ENCODE data around the gene CREB3. TPM values are rescaled to one million over a fixed set of nuclear protein-coding genes. Genes with fewer than 3 reads are reported as not detected.

CREB3 gene, protein sequence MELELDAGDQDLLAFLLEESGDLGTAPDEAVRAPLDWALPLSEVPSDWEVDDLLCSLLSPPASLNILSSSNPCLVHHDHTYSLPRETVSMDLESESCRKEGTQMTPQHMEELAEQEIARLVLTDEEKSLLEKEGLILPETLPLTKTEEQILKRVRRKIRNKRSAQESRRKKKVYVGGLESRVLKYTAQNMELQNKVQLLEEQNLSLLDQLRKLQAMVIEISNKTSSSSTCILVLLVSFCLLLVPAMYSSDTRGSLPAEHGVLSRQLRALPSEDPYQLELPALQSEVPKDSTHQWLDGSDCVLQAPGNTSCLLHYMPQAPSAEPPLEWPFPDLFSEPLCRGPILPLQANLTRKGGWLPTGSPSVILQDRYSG
- total RNA-seq (ENCODE audit: unreplicated experiment): 29.2 TPM
- long read RNA-seq, transcript CREB3-201 (9 exons, 1,832 nt): major isoform, 58 of 59 reads
- long read RNA-seq, partial matches to known transcripts: 0 of 59 reads
- long read RNA-seq, other reads (novel, unspliced or antisense): 1 of 59 reads

DNA sequence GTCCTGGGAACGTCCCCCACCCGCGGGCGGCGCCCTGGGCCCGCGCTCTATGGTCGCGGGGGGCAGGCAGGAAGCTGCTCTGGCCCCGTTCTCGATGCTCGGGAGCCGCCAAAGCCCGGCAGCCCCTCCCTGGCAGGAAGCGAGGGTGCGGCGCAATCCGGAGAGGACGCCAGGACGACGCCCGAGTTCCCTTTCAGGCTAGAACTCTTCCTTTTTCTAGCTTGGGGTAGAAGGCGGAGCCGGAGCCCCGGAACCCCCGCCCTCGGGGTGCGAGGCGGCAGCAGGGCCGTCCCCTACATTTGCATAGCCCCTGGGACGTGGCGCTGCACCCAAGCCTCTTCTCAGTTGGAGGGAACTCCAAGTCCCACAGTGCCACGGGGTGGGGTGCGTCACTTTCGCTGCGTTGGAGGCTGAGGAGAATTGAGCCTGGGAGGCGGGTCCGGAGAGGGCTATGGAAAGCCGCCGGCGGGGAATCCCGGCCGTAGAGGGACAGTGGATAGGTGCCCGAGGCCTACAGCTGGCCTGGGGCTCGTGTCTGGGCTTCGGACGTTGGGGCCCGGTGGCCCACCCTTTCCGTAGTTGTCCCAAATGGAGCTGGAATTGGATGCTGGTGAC, at the start of gene CREB3, which contains the start of gene TLN1:
TSS of gene CREB3 (plus strand) at position 482 of the 615 bp plus-strand sequence. CDS start at position 589, 107 bp downstream.
TSS of gene TLN1 (minus strand) at position 11 of the 615 bp plus-strand sequence. CDS start 6,501 bp downstream, outside the sequence.
- Mint-ChIP-seq H3K36me3 (ENCODE audit: low read depth, unreplicated experiment) (peaks cover 20% of the 10 kb centered on the region), H3K27me3 (ENCODE audit: unreplicated experiment) (peaks cover 12% of the 10 kb centered on the region), H3K4me1 (ENCODE audit: unreplicated experiment) (peaks cover 23% of the 10 kb centered on the region), H3K27ac (ENCODE audit: unreplicated experiment) (peak within 1 kb of the TSS; percentile 87), H3K4me3 (ENCODE audit: unreplicated experiment) (peak within 1 kb of the TSS; percentile 92), H3K9me3 (ENCODE audit: unreplicated experiment) (no peaks in the 10 kb centered on the region)
- TF ChIP-seq, protein P1, sequence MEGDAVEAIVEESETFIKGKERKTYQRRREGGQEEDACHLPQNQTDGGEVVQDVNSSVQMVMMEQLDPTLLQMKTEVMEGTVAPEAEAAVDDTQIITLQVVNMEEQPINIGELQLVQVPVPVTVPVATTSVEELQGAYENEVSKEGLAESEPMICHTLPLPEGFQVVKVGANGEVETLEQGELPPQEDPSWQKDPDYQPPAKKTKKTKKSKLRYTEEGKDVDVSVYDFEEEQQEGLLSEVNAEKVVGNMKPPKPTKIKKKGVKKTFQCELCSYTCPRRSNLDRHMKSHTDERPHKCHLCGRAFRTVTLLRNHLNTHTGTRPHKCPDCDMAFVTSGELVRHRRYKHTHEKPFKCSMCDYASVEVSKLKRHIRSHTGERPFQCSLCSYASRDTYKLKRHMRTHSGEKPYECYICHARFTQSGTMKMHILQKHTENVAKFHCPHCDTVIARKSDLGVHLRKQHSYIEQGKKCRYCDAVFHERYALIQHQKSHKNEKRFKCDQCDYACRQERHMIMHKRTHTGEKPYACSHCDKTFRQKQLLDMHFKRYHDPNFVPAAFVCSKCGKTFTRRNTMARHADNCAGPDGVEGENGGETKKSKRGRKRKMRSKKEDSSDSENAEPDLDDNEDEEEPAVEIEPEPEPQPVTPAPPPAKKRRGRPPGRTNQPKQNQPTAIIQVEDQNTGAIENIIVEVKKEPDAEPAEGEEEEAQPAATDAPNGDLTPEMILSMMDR (IDR thresholded peaks at IDR 0.05; ENCODE audit: unreplicated experiment): no peak
- DNase-seq (ENCODE audit: low spot score): peak; percentile 94

DNA sequence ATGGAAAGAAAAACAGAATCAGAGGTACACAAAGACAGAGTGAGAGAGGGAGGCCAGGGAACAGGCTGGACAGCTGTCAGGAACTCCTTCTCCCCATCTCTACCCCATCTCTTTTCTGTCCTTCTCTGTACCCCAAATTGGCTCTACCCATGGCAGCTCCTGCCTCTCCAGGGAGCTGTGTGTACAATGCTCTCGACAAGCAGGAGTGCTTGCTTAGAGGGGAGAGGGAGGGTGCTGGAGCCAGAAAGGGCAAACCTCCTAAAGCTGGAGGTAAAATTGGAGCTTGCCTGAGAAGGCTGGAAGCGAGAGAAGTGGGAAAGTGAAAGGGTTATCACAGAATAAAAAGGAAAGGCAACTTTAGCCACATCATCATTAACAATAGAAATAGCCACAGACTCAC, 49.1 kb upstream of the CREB3 start:
- peaks cover 8% of the 10 kb centered on the region for H3K27me3 Mint-ChIP-seq (ENCODE audit: unreplicated experiment)
- peaks cover 33% of the 10 kb centered on the region for H3K36me3 Mint-ChIP-seq (ENCODE audit: low read depth, unreplicated experiment)
- no peak for DNase-seq (ENCODE audit: low spot score)
- TF ChIP-seq, protein P1 (IDR thresholded peaks at IDR 0.05; ENCODE audit: unreplicated experiment): no peak
- H3K9me3 Mint-ChIP-seq (ENCODE audit: unreplicated experiment): no peaks in the 10 kb centered on the region
- peak overlapping the region; percentile 61 for H3K4me3 Mint-ChIP-seq (ENCODE audit: unreplicated experiment)
- H3K27ac Mint-ChIP-seq (ENCODE audit: unreplicated experiment): no peak overlapping the region
- H3K4me1 Mint-ChIP-seq (ENCODE audit: unreplicated experiment): peaks cover 42% of the 10 kb centered on the region

DNA sequence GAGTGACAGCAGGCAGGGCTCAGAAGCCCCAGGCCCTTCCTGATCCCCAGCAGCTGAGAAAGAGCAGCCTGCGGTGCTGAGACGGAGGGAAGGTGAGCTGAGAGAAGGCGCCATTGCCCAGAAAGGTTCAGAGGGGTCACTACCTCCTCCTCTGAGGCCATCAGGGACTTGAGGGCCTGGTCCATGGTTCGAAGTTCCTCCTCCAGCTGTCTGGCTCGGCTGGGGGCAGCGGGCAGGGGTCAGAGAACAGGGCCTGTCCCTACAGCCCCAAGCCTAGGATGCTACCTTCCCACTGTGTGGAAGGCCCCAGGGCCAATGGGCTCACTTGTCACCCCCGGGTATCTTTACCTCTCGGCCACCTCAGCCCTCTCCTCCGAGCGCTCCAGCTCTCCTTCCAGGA, 47.5 kb upstream of the CREB3 start:
- DNase-seq (ENCODE audit: low spot score): no peak
- Mint-ChIP-seq H3K4me1 (ENCODE audit: unreplicated experiment) (peaks cover 40% of the 10 kb centered on the region), H3K4me3 (ENCODE audit: unreplicated experiment) (no peak overlapping the region), H3K36me3 (ENCODE audit: low read depth, unreplicated experiment) (peaks cover 33% of the 10 kb centered on the region), H3K9me3 (ENCODE audit: unreplicated experiment) (no peaks in the 10 kb centered on the region), H3K27me3 (ENCODE audit: unreplicated experiment) (peaks cover 11% of the 10 kb centered on the region), H3K27ac (ENCODE audit: unreplicated experiment) (no peak overlapping the region)
- TF ChIP-seq, protein P1 (IDR thresholded peaks at IDR 0.05; ENCODE audit: unreplicated experiment): no peak

DNA sequence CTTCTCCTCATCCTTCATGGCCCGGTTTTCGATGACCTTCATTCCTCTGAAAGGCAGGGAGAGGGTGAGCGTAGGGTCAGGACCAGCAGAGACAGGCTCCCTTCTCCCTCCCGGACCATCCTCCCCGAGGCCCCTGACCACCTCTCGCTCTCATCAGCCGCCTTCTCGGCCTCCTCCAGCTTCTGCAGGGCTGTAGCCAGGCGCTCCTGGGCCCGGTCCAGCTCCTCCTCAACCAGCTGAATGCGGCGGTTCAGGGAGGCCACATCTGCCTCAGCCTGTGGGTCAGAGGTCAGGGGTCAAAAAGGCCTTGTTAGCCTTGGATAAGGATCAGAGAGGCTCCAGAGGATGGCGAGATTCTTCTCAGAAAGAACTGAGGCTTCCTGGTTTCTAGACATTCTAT, 47.0 kb upstream of the CREB3 start:
- H3K4me3 Mint-ChIP-seq (ENCODE audit: unreplicated experiment): no peak overlapping the region
- DNase-seq (ENCODE audit: low spot score): no peak
- H3K27me3 Mint-ChIP-seq (ENCODE audit: unreplicated experiment): peaks cover 11% of the 10 kb centered on the region
- peaks cover 37% of the 10 kb centered on the region for H3K4me1 Mint-ChIP-seq (ENCODE audit: unreplicated experiment)
- TF ChIP-seq, protein P1 (IDR thresholded peaks at IDR 0.05; ENCODE audit: unreplicated experiment): no peak
- no peak overlapping the region for H3K27ac Mint-ChIP-seq (ENCODE audit: unreplicated experiment)
- peaks cover 33% of the 10 kb centered on the region for H3K36me3 Mint-ChIP-seq (ENCODE audit: low read depth, unreplicated experiment)
- no peaks in the 10 kb centered on the region for H3K9me3 Mint-ChIP-seq (ENCODE audit: unreplicated experiment)

Measured in endothelial cell (in vitro differentiated cells).